Measurements from ENCODE around the gene STOX1.

DNA sequence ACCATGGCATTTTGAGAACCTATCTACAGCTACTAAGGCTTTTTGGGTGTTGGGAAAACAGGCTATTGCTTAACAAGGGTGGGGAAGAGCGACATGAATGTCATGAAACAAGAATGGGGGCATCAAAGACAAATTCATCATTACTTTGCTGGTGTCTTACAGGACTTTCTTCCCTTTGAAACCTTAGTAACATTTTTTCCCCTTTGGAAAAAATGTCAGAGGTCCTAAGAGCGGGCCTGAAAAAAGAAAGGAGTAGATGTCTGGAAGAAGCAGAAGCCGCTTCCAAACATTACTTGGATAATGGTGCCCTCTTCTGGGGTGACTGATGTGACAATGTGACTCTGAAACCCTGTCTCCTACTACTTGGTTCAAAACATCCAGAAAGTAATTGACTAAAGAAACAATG is 70.0 kb downstream of the STOX1 start:
- TF ChIP-seq EZH2 (IDR thresholded peaks at IDR 0.05): no peak
- TF ChIP-seq POLR2AphosphoS5 (IDR thresholded peaks at IDR 0.05; ENCODE audit: borderline replicate concordance, low read depth, low read length): no peak
- TF ChIP-seq FOXP2 (optimal IDR thresholded peaks at IDR 0.05; ENCODE audit: control extremely low read depth, extremely low read length, insufficient read depth): no peak

Measured in SK-N-MC (cell line).